Activated naive CD4-positive, alpha-beta T cell treated with anti-CD3 and anti-CD28 coated beads, Interleukin-2, amount 10 ng/mL, durations not matched to agents 5 hours and 36 hours (primary cell): ENCODE results near the gene NHLRC1. TPM values are rescaled to one million over a fixed set of nuclear protein-coding genes. Genes with fewer than 3 reads are reported as not detected.

Experiments
- total RNA-seq, 2 experiments: library from RNA; stranded (reverse); gene quantifications; one replicate each; pipeline ENCODE4 v1.2.3, GENCODE V29; 2021

Gene NHLRC1
- under 1 TPM; 0.55 to 0.78 TPM for total RNA-seq

DNA sequence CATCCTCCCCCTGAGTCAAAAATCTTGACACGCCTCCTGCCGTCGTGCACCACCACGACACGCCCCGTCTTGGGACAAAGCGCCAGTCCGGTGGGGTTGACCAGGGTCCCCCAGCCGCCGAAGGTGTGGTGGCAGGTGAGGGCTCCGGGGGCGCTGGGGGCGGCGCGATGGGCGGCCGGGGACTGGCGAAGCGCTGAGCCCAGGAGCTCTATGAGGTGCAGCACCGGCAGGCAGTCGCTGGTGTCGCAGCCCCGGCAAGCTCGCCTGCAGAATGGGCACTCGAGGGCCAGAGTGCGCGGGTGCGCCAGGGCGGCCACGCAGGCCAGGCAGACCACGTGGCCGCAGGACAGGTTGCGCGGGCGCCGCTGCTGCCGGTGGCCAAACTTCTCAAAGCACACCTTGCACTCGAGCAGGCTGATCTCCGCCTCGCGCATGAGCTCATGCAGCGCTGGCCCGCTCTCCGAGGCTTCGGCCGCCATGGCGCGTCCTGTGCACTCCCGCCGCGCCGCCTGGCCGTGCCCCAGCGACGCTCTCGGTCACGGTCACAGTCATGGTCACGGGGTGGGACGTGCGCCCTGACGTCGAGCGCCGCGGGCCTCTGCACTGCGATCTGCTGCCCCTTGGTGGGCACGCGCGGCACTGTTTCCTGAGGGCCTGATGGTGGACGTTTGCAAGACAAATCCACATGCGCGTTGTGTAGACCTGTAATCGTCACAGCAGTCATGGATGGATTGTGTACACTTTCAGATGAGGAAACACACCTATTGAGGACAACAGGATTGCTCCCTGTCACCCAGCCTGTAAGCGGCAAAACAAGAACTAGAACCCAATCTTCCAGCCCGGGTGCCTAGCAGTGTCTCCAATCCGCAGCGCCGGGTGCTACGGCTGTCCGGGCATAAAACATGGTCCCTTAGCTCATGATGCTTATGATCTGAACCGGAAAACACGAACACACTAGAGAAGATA, at the start of gene NHLRC1:
Gene NHLRC1, minus strand, starts transcription at position 550 of the 966 bp plus-strand sequence. Its CDS starts 71 bp downstream, at position 479.

GRCh38 chr6:18155150-18155863, 32.8 kb upstream of the NHLRC1 start, which contains the start of gene KDM1B:
Gene KDM1B (plus strand): TSS chr6:18155422. CDS start chr6:18159896, 4,474 bp downstream.

GRCh38 chr6:18154507-18155149, 32.2 kb upstream of the NHLRC1 start, which contains the start of gene TPMT:
Gene TPMT (minus strand): TSS chr6:18155077. CDS start chr6:18149127, 5,950 bp downstream.

Other genes starting within 250 kb of the NHLRC1 start
- under 1 TPM in 1 of 2 experiments, not detected in 1; 0.20 TPM for gene KIF13A, start 135.0 kb downstream of the NHLRC1 start, total RNA-seq
- gene TPMT, start 32.4 kb upstream of the NHLRC1 start, total RNA-seq = 1 to 10 TPM; 5.3 to 5.9 TPM
- gene KDM1B, start 32.7 kb upstream of the NHLRC1 start, total RNA-seq = 10 to 100 TPM; 10.8 to 11.6 TPM
- 100 to 1,000 TPM; 204 to 215 TPM for gene DEK, start 141.9 kb upstream of the NHLRC1 start, total RNA-seq